DOHH2 (cell line): ENCODE data around the gene BTBD2.

ENCODE experiments used
- EZH2phosphoT487 ChIP-seq: fragments of 200-600 bp; sonication (generic); IDR thresholded peaks from 2 replicates; pipeline ENCODE4 v1.6.1; 2017; ENCODE audit warnings: borderline replicate concordance, mild to moderate bottlenecking, antibody characterized with exemption, low read length, moderate library complexity, mixed read lengths
- TF ChIP-seq, protein P1 (sequence below): fragments of 200-600 bp; sonication (generic); IDR thresholded peaks from one replicate; pipeline ENCODE4 v1.5.1; 2014; ENCODE audit warnings: antibody characterized with exemption, mild to moderate bottlenecking, low read depth, low read length; ENCODE audit not compliant: poor library complexity, severe bottlenecking

DNA sequence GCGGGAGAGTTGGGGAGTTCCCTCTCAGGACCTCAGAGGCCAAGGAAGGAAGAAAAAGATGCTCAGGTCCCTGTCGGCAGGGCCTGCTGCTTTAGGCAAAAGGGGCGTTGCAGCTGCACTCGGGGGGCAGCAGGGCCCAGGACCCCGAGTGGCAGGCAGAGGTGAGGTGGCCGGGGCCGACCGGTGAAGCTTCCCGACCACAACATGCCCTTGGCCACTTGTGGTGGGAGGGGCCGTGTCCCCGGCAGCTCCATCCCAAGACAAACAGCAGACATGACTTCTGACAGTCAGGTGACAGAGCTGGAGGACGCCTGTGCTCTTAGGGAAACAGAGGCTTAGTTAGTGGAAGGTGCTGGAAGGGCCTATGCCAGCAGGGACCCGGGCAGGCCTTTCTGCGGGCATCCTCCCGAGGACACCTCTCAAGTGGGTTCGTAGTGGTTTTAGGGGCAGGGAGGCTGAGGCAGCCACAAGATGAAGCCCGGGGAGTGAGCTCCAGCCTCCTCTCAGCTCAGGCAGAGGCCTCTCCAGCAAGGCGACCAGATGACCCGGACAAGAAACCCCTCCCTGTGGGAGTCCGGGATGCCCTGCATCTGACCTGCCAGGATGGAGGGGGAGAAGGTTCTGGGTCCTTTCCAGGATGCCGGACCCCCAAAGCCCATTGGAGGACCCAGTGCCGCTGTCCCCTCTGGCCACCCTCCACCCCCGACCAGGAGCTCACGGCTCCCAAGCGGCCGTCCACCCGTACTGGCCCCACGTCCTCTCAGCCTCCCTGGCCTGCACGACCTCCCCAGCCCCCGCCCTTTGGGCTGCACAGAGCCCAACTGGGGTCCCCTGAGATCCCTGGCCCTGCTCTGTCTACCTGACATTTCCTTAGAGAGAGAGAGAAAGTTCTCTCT, 24.2 kb downstream of the BTBD2 start:
- TF ChIP-seq, protein P1, sequence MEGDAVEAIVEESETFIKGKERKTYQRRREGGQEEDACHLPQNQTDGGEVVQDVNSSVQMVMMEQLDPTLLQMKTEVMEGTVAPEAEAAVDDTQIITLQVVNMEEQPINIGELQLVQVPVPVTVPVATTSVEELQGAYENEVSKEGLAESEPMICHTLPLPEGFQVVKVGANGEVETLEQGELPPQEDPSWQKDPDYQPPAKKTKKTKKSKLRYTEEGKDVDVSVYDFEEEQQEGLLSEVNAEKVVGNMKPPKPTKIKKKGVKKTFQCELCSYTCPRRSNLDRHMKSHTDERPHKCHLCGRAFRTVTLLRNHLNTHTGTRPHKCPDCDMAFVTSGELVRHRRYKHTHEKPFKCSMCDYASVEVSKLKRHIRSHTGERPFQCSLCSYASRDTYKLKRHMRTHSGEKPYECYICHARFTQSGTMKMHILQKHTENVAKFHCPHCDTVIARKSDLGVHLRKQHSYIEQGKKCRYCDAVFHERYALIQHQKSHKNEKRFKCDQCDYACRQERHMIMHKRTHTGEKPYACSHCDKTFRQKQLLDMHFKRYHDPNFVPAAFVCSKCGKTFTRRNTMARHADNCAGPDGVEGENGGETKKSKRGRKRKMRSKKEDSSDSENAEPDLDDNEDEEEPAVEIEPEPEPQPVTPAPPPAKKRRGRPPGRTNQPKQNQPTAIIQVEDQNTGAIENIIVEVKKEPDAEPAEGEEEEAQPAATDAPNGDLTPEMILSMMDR: no peak
- no peak for TF ChIP-seq EZH2phosphoT487
